CD4-positive, alpha-beta T cell treated with Interleukin-1 beta for 1 hour (primary cell): ENCODE measurements around the gene OSBPL9.
A peak's percentile ranks its signal among the peaks of the same experiment; 100 is the strongest.
"Not testable (repeated sequence)": the region's sequence is repeated elsewhere in the genome, so short reads cannot be mapped to it uniquely, and the experiment has no call there.

Source experiments
- DNase-seq, 2 donors: peaks; one replicate each; pipeline ENCODE4 v3.0.0-alpha.2; 2020 to 2022

The OSBPL9 gene

DNA sequence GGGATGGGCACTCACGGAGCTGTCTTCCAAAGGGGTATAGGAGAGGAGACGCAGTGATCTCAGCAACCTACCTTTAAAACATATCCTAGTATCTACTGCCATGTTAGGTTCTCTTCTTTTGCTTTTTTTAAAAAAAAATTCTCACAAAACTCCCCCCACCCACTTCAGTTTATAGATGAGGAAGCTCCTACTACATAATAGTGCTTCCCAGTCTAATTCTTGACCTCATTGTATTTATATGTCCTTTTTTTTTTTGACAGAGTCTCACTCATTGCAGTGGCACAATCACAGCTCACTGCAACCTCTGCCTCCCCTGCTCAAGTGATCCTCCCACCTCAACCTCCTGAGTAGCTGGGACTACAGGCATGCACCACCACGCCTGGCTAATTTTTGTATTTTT, 99.9 kb downstream of the OSBPL9 start:
- no peak for DNase-seq

DNA sequence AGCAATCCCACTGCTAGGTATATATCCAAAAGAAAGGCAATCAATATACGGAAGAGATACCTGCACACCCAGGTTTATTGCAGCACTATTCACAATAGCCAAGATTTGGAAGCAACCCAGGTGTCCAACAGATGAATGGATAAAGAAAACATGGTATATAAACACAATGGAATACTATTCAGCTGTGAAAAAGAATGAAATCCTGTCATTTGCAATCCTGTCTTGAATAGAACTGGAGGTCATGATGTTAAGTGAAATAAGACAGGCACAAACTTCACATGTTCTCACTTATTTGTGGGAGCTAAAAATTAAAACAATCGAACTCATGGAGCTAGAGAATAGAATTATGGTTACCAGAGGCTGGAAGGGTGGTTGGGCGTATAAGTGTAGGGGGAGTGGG, 101.0 kb downstream of the OSBPL9 start:
- no peak for DNase-seq

DNA sequence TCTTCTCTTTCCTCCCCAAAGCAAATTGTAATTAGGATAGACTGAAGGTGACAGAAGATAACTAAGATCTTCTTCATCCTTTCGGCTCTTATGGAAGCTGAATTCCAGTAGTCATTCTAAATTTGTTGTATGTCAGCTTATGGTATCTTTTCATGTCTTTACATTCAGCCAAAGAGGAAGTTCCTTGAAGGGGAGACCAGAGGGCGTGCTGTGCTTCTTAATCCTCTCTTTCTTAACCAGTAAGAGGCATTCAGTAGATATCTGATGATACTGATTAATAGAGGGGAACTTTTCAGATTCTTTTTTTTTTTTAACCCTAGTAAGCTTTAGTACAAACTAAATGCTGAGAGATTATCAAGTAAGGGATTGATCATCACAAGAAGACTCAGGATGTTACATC, 102.3 kb downstream of the OSBPL9 start:
- DNase-seq = no peak

DNA sequence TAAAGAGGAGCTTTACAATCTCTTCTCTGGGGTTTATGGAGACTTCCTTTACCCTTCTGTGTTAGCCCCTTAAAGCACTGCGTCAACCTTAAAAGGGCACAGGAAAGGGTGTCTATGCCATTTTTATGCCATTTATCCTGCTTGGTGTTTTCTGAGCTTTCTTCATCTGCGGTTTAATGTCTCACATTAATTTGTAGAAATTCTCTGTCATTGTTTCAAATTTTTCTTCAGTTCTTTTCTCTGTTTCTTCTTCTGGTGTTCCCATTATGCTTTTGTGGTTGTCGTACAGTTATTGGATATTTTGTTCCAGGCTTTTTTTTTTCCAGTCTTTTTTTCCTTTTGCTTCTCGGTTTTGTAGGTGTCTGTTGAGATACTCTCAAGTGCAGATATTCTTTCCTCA, 107.9 kb downstream of the OSBPL9 start:
- DNase-seq = no peak

DNA sequence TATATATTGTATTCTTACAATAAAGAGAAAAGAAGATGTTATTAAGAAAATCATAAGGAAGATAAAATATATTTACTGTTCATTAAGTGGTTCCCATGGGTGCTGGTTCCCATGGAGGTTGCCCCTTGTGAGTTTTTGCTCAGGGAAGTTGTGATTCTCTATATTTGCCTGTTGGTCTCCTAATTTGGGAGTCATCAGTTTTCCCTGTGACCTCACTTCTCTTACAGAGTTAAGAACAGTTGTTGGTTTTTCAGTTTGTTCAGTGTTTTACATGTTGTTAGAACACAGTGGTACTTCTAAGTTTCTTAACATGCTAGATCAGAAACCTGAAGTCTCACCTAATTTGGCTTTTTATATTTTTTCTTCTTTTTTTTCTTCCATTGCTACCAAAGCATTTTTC, 109.2 kb downstream of the OSBPL9 start:
- no peak for DNase-seq

DNA sequence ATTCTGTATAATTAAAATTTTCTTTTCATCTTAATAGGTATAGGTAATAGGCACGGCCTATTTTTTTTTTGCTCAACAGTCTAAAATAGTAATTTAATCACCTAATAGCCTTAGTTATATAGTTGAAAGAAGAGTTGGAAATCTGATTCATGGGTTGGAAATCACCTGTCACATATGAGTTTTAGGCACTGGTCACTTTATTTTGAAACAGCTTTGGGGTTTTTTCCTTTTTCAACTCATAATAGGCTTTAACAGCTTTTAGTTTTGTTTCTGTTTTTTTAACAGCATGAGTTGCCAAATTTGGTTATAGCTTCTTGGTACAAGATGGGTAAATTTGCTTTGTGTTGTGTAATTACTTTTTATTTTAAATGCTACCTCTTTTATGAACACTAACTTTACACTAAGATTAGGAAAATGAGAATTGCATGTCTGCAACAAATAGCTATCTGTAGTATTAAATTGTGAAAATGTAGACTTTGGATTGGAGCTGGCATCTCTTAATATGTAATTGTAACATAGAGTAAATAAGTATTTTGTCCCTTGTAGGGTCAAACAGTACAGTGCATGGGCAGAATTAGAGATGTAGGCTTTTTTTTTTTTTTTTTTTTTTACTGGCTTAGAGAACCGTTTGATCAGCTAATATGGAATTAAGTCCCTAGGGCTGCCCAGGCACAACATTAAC, 109.8 kb downstream of the OSBPL9 start:
- no peak for DNase-seq

DNA sequence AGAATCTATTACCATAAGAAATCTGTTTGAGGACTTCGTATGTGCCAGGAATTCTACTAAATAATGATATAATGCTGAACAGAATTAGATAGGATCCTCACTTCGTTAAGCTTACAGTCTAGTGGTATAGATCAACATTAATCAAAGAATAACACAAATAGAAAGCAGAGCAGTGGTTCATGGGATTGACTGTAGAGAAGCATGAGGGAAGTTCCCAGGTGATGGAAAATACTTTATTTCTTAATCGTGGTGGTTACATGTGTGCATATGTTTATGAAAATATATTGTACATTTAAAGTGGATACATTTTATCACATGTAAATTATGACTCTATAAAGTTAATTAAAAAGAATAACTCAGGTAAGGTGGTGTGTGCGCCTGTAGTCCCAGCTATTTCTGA, 110.5 kb downstream of the OSBPL9 start:
- DNase-seq = no peak

DNA sequence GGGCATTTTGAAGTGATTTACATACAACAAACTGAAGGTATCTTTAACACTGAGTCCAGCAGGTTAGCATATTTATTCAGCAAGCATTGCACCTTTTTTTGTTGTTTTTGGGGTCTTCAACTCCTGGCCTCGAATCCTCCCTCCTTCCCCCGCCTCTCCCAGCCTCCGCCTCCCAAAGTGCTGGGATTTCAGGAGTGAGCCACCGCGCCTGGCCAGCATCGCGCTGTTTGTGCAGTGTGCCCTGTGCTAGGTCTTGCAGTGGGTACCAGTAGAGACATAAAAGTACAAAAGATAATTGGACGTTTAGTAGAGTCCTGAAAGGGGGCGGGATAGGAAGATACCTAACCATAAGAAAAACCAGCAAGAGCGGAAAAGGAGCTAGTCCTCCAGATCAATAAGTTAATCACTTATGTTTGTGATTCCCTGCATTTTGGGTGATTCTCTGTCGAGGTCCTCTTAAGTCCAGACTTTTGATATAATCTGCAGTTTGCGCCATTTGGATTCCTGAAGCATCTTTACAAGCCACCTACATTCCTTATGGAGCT, 111.8 kb downstream of the OSBPL9 start:
- peak in 1 of 2 donors; percentile 2 for DNase-seq

DNA sequence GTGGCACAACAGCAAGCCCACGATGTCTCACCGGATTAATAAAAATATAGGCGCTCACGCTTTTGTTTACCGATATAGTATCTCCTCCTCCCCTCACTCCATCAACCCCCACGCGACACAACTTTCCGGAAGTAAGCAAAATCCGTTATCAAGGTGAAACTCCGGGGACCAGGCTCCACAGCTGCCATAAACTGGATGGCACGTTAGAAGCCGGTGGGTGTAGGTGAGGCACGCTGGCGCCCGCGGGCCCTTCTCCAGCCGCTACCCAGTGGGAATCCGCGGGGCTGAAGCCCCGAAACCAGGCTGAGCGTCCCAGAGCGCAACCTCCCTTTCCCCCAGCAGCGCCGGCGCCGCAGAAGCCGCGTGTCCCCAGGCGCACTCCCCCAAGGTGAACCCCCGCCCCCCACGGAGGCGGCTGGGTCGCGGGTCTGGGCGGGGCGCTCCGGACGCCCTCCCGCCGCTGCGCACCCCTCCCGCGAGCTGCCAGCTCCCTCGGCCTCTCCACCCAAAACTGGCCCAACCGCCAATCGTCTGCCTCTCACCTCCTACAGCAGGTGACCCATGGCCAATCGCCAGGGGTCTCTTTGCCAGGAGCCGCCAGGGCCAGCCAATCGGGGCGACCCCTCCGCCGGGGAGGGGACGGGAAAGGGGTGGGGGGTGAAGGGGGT, 112.4 kb downstream of the OSBPL9 start:
- DNase-seq = peak; percentile 97

DNA sequence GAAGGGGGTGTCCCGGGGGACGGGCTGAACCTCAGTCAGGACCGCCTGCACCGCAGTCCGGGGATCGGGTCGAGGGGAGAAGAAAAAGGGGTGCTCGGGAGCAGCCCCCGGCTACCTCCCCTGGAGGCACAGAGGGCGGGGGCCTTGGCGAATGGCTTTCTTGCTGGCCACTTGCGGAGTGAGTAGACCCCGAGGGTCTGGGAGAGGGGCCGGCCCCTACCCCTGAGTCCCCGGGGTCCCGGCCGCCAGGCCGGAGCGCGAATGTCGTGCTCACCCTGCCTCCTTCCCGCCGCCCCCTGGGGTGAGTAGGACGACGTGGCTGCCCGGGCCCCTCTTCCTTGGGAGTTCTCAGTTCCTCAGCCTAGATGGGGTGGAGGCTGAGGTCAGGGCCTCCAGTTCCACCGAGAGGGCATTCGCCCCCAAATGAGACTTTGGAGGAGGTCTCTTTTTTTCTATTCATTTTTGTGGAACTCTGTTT, 113.0 kb downstream of the OSBPL9 start:
- DNase-seq = no peak

DNA sequence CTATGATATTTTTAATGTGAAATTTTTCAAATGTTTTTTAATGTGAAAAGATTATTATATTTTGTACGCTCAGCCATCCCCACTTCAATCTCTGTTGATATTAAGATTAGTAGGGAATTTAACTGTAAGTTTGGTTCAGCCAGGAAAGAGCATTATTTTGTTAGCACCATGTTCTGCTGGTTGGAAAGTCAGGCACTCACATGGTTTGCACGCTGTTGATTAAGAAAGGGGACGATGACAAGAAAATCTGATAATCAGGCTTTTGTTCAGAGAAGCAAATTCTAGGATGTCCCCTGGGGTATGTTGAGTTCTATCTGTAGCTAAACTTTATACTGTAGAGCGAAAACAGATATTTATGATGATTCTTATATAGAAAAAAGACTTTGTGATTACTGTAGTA, 115.1 kb downstream of the OSBPL9 start:
- no peak for DNase-seq

DNA sequence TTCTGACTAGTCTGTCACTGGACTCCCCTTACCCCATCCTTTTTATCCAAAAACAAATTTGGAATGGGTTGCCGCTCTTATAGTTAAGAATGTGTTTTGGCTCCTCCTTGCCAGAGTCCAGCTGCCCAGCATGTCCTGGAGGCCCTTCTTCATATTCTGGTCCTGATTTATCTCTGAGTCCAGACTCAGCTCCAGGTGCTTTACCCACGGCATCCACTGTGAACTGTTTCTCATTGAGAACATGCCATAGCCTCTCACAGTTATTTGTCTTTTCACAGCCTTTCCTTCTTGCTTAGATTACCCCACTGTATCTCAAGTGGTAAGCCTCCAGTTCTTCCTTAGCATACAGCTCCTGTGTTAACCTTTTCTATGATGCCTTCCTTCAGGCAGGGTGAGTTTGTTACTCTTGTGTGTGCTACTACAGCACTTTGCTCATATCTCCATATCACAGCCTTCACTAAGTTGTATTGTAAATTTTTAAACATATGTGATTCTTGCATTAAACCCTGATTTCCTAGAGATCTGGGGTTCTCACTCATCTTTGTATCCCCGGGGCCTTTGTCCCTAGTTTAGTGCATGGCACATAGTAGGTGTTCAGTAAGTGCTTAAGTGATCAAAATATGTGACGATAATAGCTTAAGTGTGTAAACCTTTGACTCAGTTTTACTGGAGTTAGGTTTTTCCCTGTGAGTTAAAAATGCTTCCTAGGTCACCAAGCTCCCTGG, 116.0 kb downstream of the OSBPL9 start:
- DNase-seq = no peak

DNA sequence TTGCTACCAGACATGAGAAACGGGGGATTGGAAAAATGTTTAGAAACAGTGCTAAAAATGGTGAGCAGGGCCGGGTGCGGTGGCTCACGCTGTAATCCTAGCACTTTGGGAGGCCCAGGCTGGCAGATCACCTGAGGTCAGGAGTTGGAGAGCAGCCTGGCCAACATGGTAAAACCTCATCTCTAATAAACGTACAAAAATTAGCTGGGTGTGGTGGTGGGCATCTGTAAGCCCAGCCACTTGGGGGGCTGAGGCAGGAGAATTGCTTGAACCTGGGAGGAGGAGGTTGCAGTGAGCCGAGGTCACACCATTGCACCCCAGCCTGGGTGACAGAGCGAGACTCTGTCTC, 116.5 kb downstream of the OSBPL9 start:
- not testable (repeated sequence) for DNase-seq

DNA sequence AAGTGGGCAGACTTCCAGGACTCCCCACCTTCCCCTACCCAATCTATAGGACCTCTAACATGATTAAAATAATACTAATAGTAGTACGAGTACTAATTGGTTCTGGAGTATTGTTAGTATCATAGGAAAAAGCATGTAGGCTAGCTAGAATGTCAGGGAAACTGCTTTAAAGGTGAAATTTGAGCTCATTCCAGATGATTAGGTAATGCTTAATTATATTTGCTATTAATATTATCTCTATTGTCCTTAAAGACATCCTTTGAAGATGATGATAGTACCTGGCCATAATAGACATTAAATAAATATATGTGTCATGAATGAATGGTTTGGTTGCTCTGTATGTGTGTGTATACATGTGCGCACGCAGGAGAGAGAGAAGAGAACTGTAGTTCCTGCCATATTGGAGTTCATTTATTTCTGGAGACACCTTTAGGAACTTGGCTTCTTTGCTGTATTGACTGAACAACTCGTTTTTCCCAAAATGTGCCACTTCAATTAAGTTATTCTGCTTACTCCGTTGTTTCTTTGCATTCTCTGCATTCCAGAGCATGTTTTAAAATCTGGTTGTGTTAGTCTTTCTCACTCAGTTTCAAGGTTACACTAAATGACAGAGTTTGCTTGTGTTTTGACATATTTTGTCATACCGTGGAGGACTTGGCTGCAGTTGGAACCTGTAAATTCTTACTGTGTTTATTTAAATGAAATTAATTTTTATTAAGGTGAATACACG, 117.1 kb downstream of the OSBPL9 start:
- no peak for DNase-seq

DNA sequence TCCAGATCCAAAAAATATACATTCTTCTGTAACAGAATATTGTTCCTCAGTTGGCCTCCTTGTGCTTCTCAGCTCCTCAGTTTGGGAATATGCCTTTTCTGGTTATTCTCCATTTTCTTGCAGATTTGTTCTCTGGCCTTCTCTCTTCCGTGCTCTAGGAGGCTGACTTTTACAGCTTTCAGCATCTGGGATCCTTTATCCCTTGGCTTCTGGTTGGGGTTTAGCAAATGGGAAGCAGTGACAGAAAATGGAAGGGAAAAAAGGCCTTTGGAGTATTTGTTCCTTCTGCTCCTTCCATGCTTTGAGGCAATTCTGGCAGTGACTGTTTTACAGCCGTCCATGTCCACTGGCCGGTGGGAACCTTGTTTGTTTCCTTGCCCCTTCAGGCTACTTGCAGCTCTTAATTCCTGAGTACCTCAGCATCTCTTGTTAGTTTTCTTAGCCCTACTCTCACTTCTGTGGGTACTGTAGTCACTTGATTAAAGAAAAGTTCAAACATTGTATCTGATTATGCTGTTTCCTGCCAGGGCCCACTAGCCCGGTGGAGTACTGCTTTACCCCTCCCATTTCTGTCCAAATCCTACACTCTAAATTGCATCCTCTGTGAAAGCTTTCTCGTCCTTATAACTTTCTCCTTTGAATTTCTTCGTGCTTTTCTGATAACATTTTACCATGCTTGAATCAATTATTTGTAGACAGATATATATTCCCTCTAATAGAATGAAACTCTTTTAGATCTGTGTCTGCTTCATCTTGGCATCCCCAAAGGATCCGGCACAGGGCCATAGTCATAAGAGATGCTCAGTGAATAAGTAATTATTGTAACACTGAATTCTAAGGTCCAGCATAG, 118.2 kb downstream of the OSBPL9 start:
- no peak for DNase-seq

DNA sequence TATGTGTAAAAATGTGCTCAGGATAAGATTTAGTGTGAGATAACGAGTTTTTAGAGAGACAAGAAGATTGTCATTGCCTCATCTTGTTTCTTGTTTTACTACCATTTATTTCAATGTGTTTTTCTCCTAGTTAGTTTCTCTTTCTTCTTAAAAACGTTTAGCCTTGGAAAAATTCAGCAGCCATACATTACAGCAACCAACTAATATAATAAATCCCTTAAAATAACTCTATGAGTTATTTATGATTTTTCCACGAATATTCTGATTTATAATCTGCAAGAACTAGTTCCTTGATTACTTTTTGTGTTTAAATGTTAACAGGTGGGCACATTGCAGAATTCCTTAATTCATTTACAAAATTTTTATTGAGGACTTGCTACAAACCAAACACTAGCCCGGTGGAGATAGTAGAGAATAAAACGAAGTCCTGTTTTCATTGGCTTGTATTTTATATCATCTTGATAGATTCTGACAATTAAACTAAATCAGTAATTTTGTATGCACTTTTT, 118.9 kb downstream of the OSBPL9 start:
- DNase-seq = no peak

DNA sequence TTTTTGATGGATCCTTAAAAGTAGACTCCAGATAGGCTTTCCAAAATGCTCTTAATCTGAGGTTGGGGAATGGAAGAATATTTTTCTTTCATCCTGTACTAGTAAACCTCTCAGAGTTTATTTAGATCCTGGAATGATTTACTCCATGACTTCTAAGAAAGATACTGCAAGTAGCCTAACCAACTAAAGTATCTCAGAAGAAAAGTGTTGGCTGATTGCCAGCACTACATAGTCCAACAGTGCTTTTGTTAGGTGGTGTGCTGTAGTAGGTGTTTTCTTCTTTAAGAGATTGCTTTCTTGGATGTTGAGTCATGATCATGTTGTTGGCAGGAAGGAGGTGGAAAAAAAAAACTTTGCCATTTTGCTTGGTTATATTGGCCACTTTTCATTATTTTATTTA, 119.8 kb downstream of the OSBPL9 start:
- DNase-seq = no peak

DNA sequence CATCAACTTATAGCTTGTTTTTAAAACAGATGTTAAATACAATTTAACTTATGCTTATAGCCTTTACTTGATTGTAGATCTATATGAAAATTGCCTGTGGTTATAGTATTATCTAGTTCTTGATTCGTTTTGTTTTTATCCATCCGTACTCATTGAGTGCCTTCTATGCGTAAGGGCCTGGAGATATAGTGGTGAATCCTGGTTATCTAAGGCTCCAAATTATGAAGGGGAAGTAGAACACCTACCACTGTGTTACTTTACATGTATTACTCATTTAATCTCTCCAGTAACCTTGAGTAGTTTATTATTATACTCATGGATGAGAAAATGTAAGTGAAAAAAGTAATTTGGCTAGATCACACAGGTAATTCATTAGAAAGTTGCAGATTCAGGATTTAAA, 121.8 kb downstream of the OSBPL9 start:
- DNase-seq = no peak

DNA sequence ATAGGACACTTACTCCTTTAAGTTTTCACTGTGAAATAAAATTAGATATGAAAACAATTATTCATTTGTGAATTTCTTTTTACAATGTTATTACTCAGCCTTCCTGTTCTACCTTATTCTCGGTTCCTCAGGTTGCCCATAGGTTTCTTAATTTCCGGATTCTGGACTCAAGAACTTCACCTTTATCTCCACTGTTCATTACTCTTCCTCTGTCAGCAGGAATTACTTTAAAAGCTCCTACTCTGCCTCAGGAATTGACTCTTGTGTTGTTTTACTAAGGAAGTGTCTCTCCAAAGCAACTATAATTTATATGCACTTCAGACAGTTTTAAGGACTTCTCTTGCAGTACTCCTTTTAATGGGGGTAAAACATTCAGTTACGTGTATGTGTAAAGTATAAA, 123.8 kb downstream of the OSBPL9 start:
- DNase-seq = no peak

DNA sequence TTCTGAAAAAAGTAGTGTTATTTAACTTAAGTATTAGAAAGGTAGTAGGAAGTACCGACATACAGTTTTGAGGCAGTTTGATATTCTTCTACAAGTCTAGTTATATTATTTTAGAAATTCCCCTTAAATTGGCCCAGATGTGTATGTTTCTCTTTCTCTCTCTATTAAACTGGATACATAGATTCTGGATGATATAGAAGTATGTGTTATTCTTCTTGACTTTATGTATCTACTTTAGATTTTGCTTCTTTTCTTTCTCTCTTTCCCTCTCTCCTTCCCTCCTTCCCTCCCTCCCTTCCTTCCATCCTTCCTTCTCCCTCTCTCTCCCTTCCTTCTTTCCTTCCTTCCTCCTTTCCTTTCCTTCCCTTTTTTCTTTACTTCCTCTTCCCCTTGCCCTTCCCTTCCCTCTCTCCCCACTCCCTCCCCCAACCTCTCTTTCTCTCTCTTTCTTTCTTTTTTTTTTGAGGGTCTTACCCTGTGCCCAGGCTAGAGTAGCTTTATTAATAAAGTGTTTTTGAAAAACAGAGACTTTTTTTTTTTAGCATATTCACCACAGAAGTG, 124.3 kb downstream of the OSBPL9 start:
- no peak for DNase-seq

DNA sequence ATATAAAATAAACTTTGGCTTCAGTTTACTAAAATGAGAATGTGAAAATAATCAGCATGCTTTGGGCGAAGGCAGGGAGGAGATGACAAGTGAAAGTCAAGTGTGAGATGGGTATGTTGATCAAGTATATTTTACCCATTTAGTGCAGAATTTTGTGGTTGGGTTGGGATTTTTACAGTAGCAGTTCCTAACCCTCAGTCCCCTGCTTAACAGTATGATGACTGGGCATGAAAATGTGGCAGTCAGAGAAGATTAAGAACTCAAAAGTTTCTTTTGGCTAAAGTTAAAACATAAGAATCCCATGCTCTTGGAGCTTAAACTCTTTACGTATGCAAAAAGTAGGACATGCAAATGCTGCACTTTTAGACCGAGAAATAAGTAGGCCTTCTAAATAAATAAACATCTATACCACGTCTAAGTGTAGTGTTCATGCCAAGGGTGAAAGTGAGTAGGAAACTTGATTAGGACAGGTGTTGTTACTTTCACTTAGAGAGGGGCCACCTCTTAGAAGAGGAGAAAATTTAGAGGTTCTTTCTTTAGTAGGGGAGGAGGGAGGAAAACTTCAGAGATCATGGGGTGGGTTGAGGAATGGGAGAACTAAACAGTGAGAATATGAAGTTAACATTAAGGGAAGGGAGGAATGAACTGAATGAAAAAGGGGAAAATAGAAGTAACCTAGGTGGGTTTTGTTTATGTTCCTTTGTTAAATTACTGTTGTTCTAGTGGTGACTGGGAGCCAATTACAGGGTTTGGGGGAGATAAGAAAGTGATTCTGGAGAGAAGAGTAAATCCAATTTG, 127.8 kb downstream of the OSBPL9 start:
- DNase-seq = no peak
